NB4 (cell line): ENCODE measurements around the gene EGR1.
A peak's percentile ranks its signal among the peaks of the same experiment; 100 is the strongest.

ENCODE experiments used
- DNase-seq: peaks from one replicate; pipeline ENCODE4 v3.0.0; 2010; ENCODE audit warnings: low read depth
- H3K4me3 ChIP-seq: one replicate; pipeline ENCODE4 v1.5.1; 2011; ENCODE audit warnings: mild to moderate bottlenecking, low read depth, low read length, moderate library complexity
- MAX ChIP-seq: IDR thresholded peaks from 2 replicates; pipeline ENCODE4 v1.6.1; 2011; ENCODE audit warnings: low read depth, low read length
- MYC ChIP-seq: IDR thresholded peaks from 2 replicates; pipeline ENCODE4 v1.6.1; 2011; ENCODE audit warnings: low read depth, low read length
- POLR2A ChIP-seq: IDR thresholded peaks from 2 replicates; pipeline ENCODE4 v1.6.1; 2011; ENCODE audit warnings: mild to moderate bottlenecking; ENCODE audit not compliant: insufficient read length; ENCODE audit errors: extremely low read depth
- TF ChIP-seq, protein P1 (sequence below): IDR thresholded peaks from one replicate; pipeline ENCODE4 v1.5.1; 2012; ENCODE audit warnings: low read depth, low read length

EGR1 gene

DNA sequence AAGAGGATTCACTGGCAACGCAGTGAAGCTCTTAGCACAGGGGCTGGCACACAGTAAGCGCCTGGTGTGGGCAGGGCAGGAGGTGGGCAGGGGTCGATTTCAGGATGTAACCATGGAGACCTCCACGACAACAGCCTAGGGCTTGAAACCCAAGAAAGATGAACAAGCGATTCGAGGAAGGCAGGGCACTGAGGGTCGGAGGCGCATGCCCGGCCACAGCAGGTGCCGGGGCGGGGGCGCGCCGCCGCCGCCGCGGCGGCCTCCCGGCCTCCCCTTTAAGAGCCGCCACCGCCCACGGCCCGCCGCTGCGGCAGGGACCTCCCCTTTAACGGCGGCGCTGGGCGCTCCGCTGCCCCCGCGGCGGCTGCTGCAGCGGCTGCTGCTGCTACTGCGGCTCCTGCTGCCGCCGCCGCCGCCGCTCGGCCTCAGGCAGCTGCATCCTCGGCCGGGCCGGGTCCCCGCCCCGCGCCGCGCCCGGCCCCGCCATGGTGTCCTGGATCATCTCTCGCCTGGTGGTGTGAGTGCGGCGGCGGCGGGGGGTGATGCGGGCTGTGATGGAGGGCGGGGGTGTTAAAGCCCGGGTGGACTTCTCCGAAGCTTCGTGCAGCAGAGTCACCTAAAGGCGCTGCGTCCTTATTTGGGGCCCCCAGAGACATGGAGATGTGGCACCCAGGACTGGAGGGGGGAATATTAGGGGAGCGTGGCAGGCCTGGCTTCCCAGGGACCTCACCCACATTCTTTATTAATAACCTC lies 26.4 kb upstream of the EGR1 start, which contains the start of gene REEP2:
REEP2 (plus strand) TSS at position 334 of the 753 bp plus-strand sequence; CDS start at position 486, 152 bp downstream.
- peak within 1 kb of the TSS; percentile 41 for H3K4me3 ChIP-seq
- TF ChIP-seq POLR2A = no peak
- TF ChIP-seq MAX = no peak
- no peak for TF ChIP-seq MYC
- TF ChIP-seq, protein P1, sequence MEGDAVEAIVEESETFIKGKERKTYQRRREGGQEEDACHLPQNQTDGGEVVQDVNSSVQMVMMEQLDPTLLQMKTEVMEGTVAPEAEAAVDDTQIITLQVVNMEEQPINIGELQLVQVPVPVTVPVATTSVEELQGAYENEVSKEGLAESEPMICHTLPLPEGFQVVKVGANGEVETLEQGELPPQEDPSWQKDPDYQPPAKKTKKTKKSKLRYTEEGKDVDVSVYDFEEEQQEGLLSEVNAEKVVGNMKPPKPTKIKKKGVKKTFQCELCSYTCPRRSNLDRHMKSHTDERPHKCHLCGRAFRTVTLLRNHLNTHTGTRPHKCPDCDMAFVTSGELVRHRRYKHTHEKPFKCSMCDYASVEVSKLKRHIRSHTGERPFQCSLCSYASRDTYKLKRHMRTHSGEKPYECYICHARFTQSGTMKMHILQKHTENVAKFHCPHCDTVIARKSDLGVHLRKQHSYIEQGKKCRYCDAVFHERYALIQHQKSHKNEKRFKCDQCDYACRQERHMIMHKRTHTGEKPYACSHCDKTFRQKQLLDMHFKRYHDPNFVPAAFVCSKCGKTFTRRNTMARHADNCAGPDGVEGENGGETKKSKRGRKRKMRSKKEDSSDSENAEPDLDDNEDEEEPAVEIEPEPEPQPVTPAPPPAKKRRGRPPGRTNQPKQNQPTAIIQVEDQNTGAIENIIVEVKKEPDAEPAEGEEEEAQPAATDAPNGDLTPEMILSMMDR = no peak
- peak; percentile 78 for DNase-seq

DNA sequence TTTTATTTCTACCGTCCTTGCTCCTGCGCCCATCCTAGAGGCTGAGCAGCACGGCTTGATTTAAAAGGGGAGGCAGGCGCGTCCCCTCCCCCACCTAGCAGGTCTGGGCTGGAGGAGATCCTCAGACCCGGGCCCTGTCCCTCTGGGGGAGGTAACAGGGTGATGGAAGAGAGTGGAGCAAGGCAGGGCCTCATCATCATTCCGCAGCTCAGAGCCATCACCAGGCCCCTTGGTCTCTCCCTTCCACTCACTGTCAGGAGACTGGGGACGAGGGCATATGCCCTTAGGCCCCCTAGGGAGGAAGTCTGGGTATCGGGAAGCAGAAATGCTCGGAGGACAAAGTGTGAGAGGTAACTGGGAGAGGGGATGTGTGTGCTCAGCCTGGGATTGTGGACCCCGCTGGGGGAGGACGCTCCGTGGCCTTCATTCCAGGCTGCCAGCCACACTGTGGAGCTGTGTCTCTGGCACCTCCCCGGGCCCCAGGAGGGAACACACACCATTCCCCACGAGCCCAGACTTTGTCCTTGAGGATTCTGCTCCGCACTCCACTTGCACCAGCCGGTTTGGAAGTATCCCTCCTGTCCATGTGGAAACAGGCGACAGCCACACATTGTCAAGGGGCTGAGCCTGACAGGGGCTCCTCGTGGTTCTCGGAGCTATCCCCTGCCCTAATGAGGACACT lies 25.7 kb upstream of the EGR1 start:
- H3K4me3 ChIP-seq = no peak overlapping the region
- no peak for TF ChIP-seq POLR2A
- TF ChIP-seq MAX = no peak
- TF ChIP-seq, protein P1 = no peak
- TF ChIP-seq MYC = no peak
- no peak for DNase-seq

- no peak for TF ChIP-seq MAX
- TF ChIP-seq, protein P1 = no peak
- no peak for TF ChIP-seq POLR2A
- TF ChIP-seq MYC = no peak
- H3K4me3 ChIP-seq = no peak overlapping the region
- no peak for DNase-seq
Measured at GRCh38 chr5:138440159-138441073, 24.9 kb upstream of the EGR1 start.

GRCh38 chr5:138441221-138441620 lies 24.1 kb upstream of the EGR1 start:
- TF ChIP-seq MAX = no peak
- TF ChIP-seq MYC = no peak
- TF ChIP-seq, protein P1 = no peak
- TF ChIP-seq POLR2A = no peak
- H3K4me3 ChIP-seq = no peak overlapping the region
- DNase-seq = no peak

GRCh38 chr5:138444078-138444773 lies 21.1 kb upstream of the EGR1 start:
- H3K4me3 ChIP-seq = no peak overlapping the region
- TF ChIP-seq, protein P1 = no peak
- no peak for TF ChIP-seq MYC
- no peak for TF ChIP-seq POLR2A
- no peak for TF ChIP-seq MAX
- DNase-seq = no peak
